IPS DF 6.9 (cell line): ENCODE measurements around the gene VIPR2.
"Not testable (repeated sequence)": the region's sequence is repeated elsewhere in the genome, so short reads cannot be mapped to it uniquely, and the experiment has no call there.

ENCODE experiments used
- DNase-seq: peaks from one replicate; pipeline ENCODE4 v3.0.0-alpha.2; 2013; ENCODE audit warnings: low read depth, low spot score
- H3K27ac ChIP-seq: one replicate; pipeline ENCODE4 v1.5.1; 2013; ENCODE audit warnings: low read length, control low read depth
- H3K27me3 ChIP-seq: 2 replicates; pipeline ENCODE4 v1.6.1; 2013; ENCODE audit warnings: mild to moderate bottlenecking, low read length; ENCODE audit not compliant: control insufficient read depth, insufficient read depth
- H3K36me3 ChIP-seq: 2 replicates; pipeline ENCODE4 v1.6.1; 2013; ENCODE audit warnings: low read length; ENCODE audit not compliant: control insufficient read depth, insufficient read depth
- H3K4me1 ChIP-seq: 2 replicates; pipeline ENCODE4 v1.6.1; 2013; ENCODE audit warnings: low read length; ENCODE audit not compliant: control insufficient read depth, insufficient read depth
- H3K4me3 ChIP-seq: 2 replicates; pipeline ENCODE4 v1.5.1; 2013; ENCODE audit warnings: mild to moderate bottlenecking, low read length
- H3K9me3 ChIP-seq: 2 replicates; pipeline ENCODE4 v1.6.1; 2013; ENCODE audit warnings: low read length, inconsistent platforms; ENCODE audit not compliant: control insufficient read depth, insufficient read depth
- WGBS: extraction: QIAGEN DNeasy Blood & Tissue Kit; methylation state at CpG from one replicate; pipeline ENCODE4 v1.1.7; 2013; ENCODE audit warnings: mixed read lengths, missing lambda C conversion rate; ENCODE audit not compliant: insufficient read length, insufficient coverage; 5-methylcytosine and 5-hydroxymethylcytosine counted together

Gene VIPR2

GRCh38 chr7:159139639-159140038, 5.0 kb downstream of the VIPR2 start:
- no CpG with 5 or more reads among the region's 10 CpGs for WGBS

GRCh38 chr7:159139202-159139601, 5.5 kb downstream of the VIPR2 start:
- Histone ChIP-seq H3K4me3 (no peak overlapping the region), H3K27ac (no peak overlapping the region), H3K4me1 (peaks cover 4% of the 10 kb centered on the region), H3K9me3 (no peaks in the 10 kb centered on the region), H3K27me3 (peaks cover 12% of the 10 kb centered on the region; the same call in 1 of the 2 replicates), H3K36me3 (no peaks in the 10 kb centered on the region)
- DNase-seq: no peak
- no CpG with 5 or more reads among the region's 10 CpGs for WGBS

More at GRCh38 chr7:159139639-159140038, 5.0 kb downstream of the VIPR2 start:
- Histone ChIP-seq H3K4me3 (no peak overlapping the region), H3K36me3 (no peaks in the 10 kb centered on the region), H3K27me3 (peaks cover 12% of the 10 kb centered on the region; the same call in 1 of the 2 replicates), H3K27ac (no peak overlapping the region), H3K9me3 (no peaks in the 10 kb centered on the region), H3K4me1 (peaks cover 4% of the 10 kb centered on the region)
- DNase-seq: no peak

DNA sequence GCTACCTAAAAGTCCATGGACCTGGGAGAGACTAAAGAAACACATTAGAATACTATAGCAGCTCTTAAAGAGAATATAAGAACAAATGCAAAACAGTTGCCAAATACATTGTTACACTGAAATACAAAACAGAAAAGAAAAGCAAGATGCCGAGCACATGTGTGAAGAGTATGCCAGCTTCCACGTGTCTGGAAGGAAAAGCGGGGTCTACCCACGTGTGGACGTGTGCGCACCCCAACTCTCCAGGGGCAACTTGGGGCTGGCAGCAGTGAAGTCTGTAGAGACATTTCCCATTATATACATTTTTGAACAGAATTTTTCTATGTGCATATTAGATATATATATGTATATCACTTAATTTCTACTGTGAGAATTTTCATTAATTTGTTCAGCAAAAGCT, 6.2 kb downstream of the VIPR2 start:
- no peak for DNase-seq
- peaks cover 4% of the 10 kb centered on the region for H3K4me1 ChIP-seq
- no CpG with 5 or more reads among the region's 6 CpGs for WGBS
- H3K27ac ChIP-seq: no peak overlapping the region
- no peaks in the 10 kb centered on the region for H3K36me3 ChIP-seq
- H3K9me3 ChIP-seq: no peaks in the 10 kb centered on the region
- no peak overlapping the region for H3K4me3 ChIP-seq
- H3K27me3 ChIP-seq: peaks cover 6% of the 10 kb centered on the region; the same call in 1 of the 2 replicates

GRCh38 chr7:159137906-159138305, 6.8 kb downstream of the VIPR2 start:
- no peak overlapping the region for H3K4me3 ChIP-seq
- H3K27me3 ChIP-seq: peaks cover under 1% of the 10 kb centered on the region; the same call in 1 of the 2 replicates
- WGBS: no CpG with 5 or more reads among the region's 11 CpGs
- no peak overlapping the region for H3K27ac ChIP-seq
- DNase-seq: no peak
- no peaks in the 10 kb centered on the region for H3K9me3 ChIP-seq
- H3K36me3 ChIP-seq: no peaks in the 10 kb centered on the region
- peaks cover 4% of the 10 kb centered on the region for H3K4me1 ChIP-seq

GRCh38 chr7:159136846-159137245, 7.8 kb downstream of the VIPR2 start:
- Histone ChIP-seq H3K27ac (no peak overlapping the region), H3K36me3 (no peaks in the 10 kb centered on the region), H3K4me3 (no peak overlapping the region), H3K9me3 (no peaks in the 10 kb centered on the region), H3K27me3 (no peaks in the 10 kb centered on the region), H3K4me1 (peaks cover 4% of the 10 kb centered on the region)
- WGBS: no CpG with 5 or more reads among the region's 6 CpGs
- no peak for DNase-seq

DNA sequence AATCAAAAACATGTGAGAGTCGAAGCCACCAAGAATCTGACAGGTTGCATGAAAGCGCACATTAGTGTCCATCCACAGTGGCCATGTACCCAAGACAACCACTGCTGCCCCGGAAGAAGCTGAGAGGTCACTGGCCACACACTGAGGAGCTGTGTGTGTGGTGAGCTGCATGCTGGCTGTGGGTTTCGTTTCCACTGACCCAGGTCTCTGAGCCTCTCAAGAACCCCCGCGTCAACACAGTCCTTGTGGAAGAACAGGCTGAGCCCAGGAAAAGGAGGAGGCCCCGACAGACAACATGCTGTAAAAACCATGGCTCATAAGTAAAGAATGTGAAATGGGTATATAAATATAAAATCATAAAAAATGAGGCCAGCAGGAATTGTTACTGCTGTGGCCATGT, 8.2 kb downstream of the VIPR2 start:
- Histone ChIP-seq H3K4me1 (peaks cover 4% of the 10 kb centered on the region), H3K27ac (no peak overlapping the region), H3K36me3 (no peaks in the 10 kb centered on the region), H3K4me3 (no peak overlapping the region), H3K9me3 (no peaks in the 10 kb centered on the region), H3K27me3 (no peaks in the 10 kb centered on the region)
- WGBS: no CpG with 5 or more reads among the region's 7 CpGs
- DNase-seq: no peak

GRCh38 chr7:159136013-159136412, 8.7 kb downstream of the VIPR2 start:
- no peaks in the 10 kb centered on the region for H3K27me3 ChIP-seq
- peaks cover 2% of the 10 kb centered on the region; the same call in 1 of the 2 replicates for H3K4me1 ChIP-seq
- DNase-seq: no peak
- no peak overlapping the region for H3K4me3 ChIP-seq
- no peaks in the 10 kb centered on the region for H3K9me3 ChIP-seq
- no peaks in the 10 kb centered on the region for H3K36me3 ChIP-seq
- H3K27ac ChIP-seq: no peak overlapping the region
- no CpG with 5 or more reads among the region's 8 CpGs for WGBS

DNA sequence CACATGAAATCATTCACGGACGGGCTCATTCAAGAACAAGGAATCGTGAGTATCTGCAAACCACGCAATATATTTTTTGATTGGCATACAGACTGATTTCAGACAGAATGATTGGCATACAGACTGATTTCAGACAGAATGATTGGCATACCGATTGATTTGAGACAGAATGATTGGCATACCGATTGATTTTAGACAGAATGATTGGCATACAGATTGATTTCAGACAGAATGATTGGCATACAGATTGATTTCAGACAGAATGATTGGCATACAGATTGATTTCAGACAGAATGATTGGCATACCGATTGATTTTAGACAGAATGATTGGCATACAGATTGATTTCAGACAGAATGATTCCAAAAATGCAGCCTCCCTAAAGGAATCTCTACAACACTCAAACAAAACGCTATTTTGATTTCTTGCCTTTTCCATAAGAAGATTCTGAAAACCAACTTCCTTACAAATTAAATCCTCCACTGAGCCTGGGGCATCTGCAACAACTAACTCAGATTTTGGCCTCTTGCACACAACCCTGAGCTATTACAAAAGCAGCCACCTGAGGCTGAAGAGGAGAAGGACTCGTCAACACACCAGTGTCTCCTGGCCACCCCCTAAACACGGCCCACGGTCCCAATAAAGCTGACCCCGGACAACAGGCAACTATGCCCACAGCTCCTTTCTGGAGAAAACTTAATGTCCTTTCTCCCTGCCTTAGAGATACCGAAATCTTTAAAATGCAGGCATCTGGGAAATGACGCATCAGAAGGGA, 11.8 kb downstream of the VIPR2 start:
- DNase-seq, H3K36me3 ChIP-seq, H3K27me3 ChIP-seq, H3K9me3 ChIP-seq, H3K4me1 ChIP-seq, H3K27ac ChIP-seq, H3K4me3 ChIP-seq: not testable (repeated sequence)
- WGBS: 100% methylated on average over 1 of the region's 14 CpGs

GRCh38 chr7:159130820-159131219, 13.8 kb downstream of the VIPR2 start:
- Histone ChIP-seq H3K27me3 (no peaks in the 10 kb centered on the region), H3K27ac (no peak overlapping the region), H3K9me3 (no peaks in the 10 kb centered on the region), H3K4me3 (no peak overlapping the region), H3K36me3 (no peaks in the 10 kb centered on the region), H3K4me1 (no peaks in the 10 kb centered on the region)
- no CpG with 5 or more reads among the region's 8 CpGs for WGBS
- no peak for DNase-seq

DNA sequence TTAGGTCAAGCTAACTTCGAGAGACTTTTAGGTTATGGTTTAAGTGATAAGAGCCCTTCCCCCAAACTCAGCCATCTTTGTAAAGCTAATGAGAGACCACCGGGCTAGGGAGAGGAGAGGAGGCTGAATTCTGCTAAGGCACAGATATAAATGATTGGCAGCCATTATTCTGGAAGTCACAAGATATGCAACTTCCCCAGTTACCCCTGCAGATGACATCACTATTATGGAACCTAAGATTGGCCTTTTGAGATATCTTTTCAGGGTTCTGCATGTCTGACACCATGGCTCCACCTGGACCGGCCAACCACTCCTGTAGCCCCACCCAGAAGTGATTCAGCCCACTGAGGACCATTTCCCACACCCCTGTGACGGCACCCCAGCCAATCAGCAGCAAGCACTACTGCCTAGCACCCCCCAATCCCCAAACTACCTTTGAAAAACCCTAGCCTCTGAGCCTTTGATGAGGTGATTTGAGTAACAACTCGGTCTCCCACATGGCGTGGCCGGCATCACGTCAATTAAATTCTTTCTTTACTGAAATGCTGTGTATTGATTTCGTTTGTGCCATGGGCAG, 14.4 kb downstream of the VIPR2 start:
- no peaks in the 10 kb centered on the region for H3K36me3 ChIP-seq

More for the DNA sequence above, 14.4 kb downstream of the VIPR2 start:
- no peak for DNase-seq
- Histone ChIP-seq H3K27ac (no peak overlapping the region), H3K9me3 (no peaks in the 10 kb centered on the region), H3K4me3 (no peak overlapping the region), H3K4me1 (no peaks in the 10 kb centered on the region), H3K27me3 (no peaks in the 10 kb centered on the region)
- WGBS: no CpG with 5 or more reads among the region's 9 CpGs
